Common myeloid progenitor, CD34-positive (primary cell): ENCODE data around the gene ITPR3.

Experiments
- CTCF ChIA-PET: fragments of 350-600 bp; sonication (Branson Sonifier 250); formaldehyde crosslinking; loops from one replicate; lab custom pipeline; 2021; ENCODE audit warnings: antibody characterized with exemption; lab: Charles Lee
- POLR2A ChIA-PET: fragments of 350-600 bp; sonication (Branson Sonifier 250); formaldehyde crosslinking; loops from one replicate; lab custom pipeline; 2021; ENCODE audit warnings: antibody characterized with exemption; lab: Charles Lee
- DNase-seq, 3 donors: peaks; one replicate each; pipeline versions ENCODE4 v3.0.0 to v3.0.0-alpha.2; 2013
- H3K27ac ChIP-seq, 2 experiments: 1 replicate in 1 of 2; 2 replicates in 1 of 2; pipeline ENCODE4 v1.7.0; 2013; ENCODE audit warnings: inconsistent platforms in 2 of 2, low read length in 2 of 2, mild to moderate bottlenecking in 2 of 2, low read depth in 1 of 2, moderate library complexity in 1 of 2; ENCODE audit not compliant: severe bottlenecking in 2 of 2, insufficient read depth in 1 of 2, poor library complexity in 1 of 2
- H3K27me3 ChIP-seq, 5 experiments: replicated peaks in 2 of 5; 1 replicate in 3 of 5; 2 replicates in 2 of 5; pipeline versions ENCODE4 v1.6.1 to v1.7.0; 2013; ENCODE audit warnings: low read length in 4 of 5, mild to moderate bottlenecking in 2 of 5, moderate library complexity in 2 of 5, inconsistent platforms in 1 of 5; ENCODE audit not compliant: insufficient read depth in 5 of 5, control insufficient read depth in 4 of 5
- H3K36me3 ChIP-seq, 4 experiments: 1 replicate in 2 of 4; 2 replicates in 2 of 4; pipeline versions ENCODE4 v1.6.1 to v1.7.0; 2013; ENCODE audit warnings: low read length in 3 of 4, control low read depth in 1 of 4, mild to moderate bottlenecking in 1 of 4; ENCODE audit not compliant: control insufficient read depth in 4 of 4, insufficient read depth in 4 of 4
- H3K4me1 ChIP-seq, 4 experiments: 1 replicate in 3 of 4; 2 replicates in 1 of 4; pipeline versions ENCODE4 v1.6.1 to v1.7.1; 2013; ENCODE audit warnings: low read length in 3 of 4, mild to moderate bottlenecking in 3 of 4, control low read depth in 1 of 4, inconsistent platforms in 1 of 4, moderate library complexity in 1 of 4; ENCODE audit not compliant: control insufficient read depth in 4 of 4, insufficient read depth in 4 of 4; ENCODE audit errors: control extremely low read depth in 1 of 4
- H3K4me3 ChIP-seq, 7 experiments: 1 replicate in 4 of 7; 2 replicates in 3 of 7; pipeline versions ENCODE4 v1.5.1 to v1.7.0; 2013; ENCODE audit warnings: mild to moderate bottlenecking in 7 of 7, low read length in 6 of 7, moderate library complexity in 6 of 7, inconsistent platforms in 2 of 7, low read depth in 2 of 7, control low read depth in 1 of 7; ENCODE audit not compliant: insufficient read depth in 4 of 7, control insufficient read depth in 1 of 7; ENCODE audit errors: extremely low read depth in 1 of 7
- H3K9me3 ChIP-seq, 5 experiments: 1 replicate in 4 of 5; 2 replicates in 1 of 5; pipeline versions ENCODE4 v1.6.1 to v1.7.1; 2013; ENCODE audit warnings: low read length in 4 of 5, mild to moderate bottlenecking in 2 of 5, inconsistent platforms in 1 of 5, low read depth in 1 of 5, moderate library complexity in 1 of 5; ENCODE audit not compliant: control insufficient read depth in 4 of 5, insufficient read depth in 2 of 5; ENCODE audit errors: control extremely low read depth in 1 of 5
- WGBS: methylation state at CpG from one replicate; pipeline ENCODE4 v1.1.5; 2013; ENCODE audit not compliant: insufficient coverage; 5-methylcytosine and 5-hydroxymethylcytosine counted together

Gene ITPR3

DNA sequence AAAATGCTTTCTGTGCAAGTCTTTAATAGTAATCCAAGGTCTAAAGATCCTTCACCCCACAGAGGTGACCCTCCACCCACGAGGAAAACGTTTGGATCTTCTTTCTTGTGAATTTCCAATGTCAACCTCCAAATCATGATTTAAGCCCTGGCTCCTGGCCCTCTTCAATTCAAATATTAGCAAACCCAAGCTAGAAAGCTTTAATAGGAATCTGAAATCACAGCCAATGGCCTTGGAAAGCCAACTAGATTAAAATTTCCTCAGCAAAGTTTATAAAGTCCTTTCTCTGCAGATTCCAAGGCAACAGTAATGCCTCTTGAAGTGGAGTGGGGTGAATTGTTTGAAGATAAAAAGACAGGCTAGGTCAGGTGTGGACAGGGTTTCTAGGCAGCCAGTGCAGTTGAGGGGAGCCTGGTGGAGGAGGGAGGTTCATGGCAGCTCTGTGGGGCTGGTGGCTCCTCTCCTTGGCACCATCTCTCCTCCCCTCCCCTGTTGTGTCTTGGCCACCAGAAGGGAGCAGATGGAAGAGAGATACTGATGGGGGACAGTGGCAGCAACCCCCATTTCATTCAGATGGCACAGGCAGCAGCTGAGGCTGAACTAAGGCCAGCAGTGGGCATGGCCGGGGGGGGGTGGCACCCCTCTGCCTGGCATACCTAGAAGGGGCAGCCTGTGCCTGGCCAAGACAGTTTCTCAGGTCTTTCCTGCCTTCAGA, 102.4 kb downstream of the ITPR3 start:
- 95% methylated on average over 3 of the region's 3 CpGs for WGBS
- no peak for DNase-seq
- POLR2A ChIA-PET, result no interaction called here
- Histone ChIP-seq H3K4me1 (peaks cover 0 to 2% (median 0%) of the 10 kb centered on the region in 4 experiments), H3K27me3 (peaks cover 0 to 9% (median 6%) of the 10 kb centered on the region in 5 experiments), H3K36me3 (no peaks in the 10 kb centered on the region), H3K4me3 (no peak overlapping the region), H3K27ac (no peak overlapping the region), H3K9me3 (no peaks in the 10 kb centered on the region)
- CTCF ChIA-PET, result interaction anchor here (1.0 to 3.4 kb wide), 4 partner anchors 10 to 17 kb away, joined by 3 to 11 read pairs (median 6); partner anchors contain the start of gene UQCC2

GRCh38 chr6:33724102-33725023, 103.2 kb downstream of the ITPR3 start:
- ChIA-PET CTCF (interaction anchor here (0.8 to 3.4 kb wide), 3 partner anchors 9 to 13 kb away, joined by 3 to 11 read pairs (median 3); partner anchors contain the start of gene UQCC2), POLR2A (no interaction called here)
- H3K4me1 ChIP-seq, result no peaks in the 10 kb centered on the region

DNA sequence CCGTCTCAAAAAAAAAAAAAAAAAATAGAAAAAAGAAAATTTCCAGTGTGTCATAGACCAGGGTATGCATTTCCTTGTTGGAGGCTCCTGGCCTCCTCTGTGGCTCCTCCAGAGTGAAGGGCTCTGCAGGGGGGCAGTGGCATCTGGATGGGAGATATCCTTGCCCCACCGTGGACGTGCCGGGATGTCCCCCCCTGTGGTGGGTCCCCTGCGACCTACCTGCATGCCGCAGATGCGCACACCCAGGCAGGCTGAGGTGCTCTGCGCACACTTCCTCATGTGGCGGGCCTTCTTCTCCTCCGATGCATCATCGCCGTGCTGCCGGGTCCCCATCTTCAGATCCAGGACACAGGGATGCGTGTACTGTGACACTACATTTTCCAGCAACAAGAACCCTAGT, 104.1 kb downstream of the ITPR3 start:
- no peaks in the 10 kb centered on the region for H3K9me3 ChIP-seq
- no peak for DNase-seq
- no peaks in the 10 kb centered on the region for H3K36me3 ChIP-seq
- H3K27me3 ChIP-seq, result peaks cover 0 to 9% (median 6%) of the 10 kb centered on the region in 5 experiments
- POLR2A ChIA-PET, result no interaction called here
- CTCF ChIA-PET, result interaction anchor here (0.9 to 1.1 kb wide), 2 partner anchors 14 to 35 kb away, joined by 4 read pairs; partner anchors contain the start of gene UQCC2
- H3K4me1 ChIP-seq, result no peaks in the 10 kb centered on the region
- no peak overlapping the region for H3K4me3 ChIP-seq
- WGBS, result 95% methylated on average over 13 of the region's 14 CpGs
- H3K27ac ChIP-seq, result no peak overlapping the region

More at GRCh38 chr6:33724102-33725023, 103.2 kb downstream of the ITPR3 start:
- no peak for DNase-seq
- H3K27ac ChIP-seq, result no peak overlapping the region
- no peaks in the 10 kb centered on the region for H3K9me3 ChIP-seq
- H3K36me3 ChIP-seq, result no peaks in the 10 kb centered on the region
- H3K27me3 ChIP-seq, result peaks cover 0 to 9% (median 6%) of the 10 kb centered on the region in 5 experiments
- no peak overlapping the region for H3K4me3 ChIP-seq
- WGBS, result 65% methylated on average over 8 of the region's 13 CpGs

- POLR2A ChIA-PET, result no interaction called here
- Histone ChIP-seq H3K27ac (no peak overlapping the region), H3K27me3 (peaks cover 0 to 9% (median 6%) of the 10 kb centered on the region in 5 experiments), H3K4me1 (no peaks in the 10 kb centered on the region), H3K36me3 (no peaks in the 10 kb centered on the region), H3K4me3 (no peak overlapping the region), H3K9me3 (no peaks in the 10 kb centered on the region)
- CTCF ChIA-PET, result interaction anchor here (0.6 to 1.2 kb wide), 4 partner anchors 15 to 137 kb away, joined by 3 to 4 read pairs (median 4); partner anchors contain the start of gene UQCC2
- WGBS, result 93% methylated on average over 4 of the region's 7 CpGs
- no peak for DNase-seq
Measured at GRCh38 chr6:33725891-33726673, 105.0 kb downstream of the ITPR3 start.

- Histone ChIP-seq H3K4me3 (no peak overlapping the region), H3K27ac (no peak overlapping the region), H3K9me3 (no peaks in the 10 kb centered on the region), H3K4me1 (no peaks in the 10 kb centered on the region), H3K36me3 (no peaks in the 10 kb centered on the region), H3K27me3 (peaks cover 0 to 10% (median 7%) of the 10 kb centered on the region in 5 experiments)
- WGBS, result 93% methylated on average over 11 of the region's 15 CpGs
- no peak for DNase-seq
- CTCF ChIA-PET, result interaction anchor here (1.2 kb wide), 1 partner anchor 16 kb away, joined by 3 read pairs; no protein-coding TSS in a partner anchor
- POLR2A ChIA-PET, result no interaction called here
Measured at GRCh38 chr6:33726696-33727095, 105.6 kb downstream of the ITPR3 start.

GRCh38 chr6:33727126-33727525, 106.0 kb downstream of the ITPR3 start:
- peaks cover 0 to 10% (median 7%) of the 10 kb centered on the region in 5 experiments for H3K27me3 ChIP-seq
- DNase-seq, result no peak
- WGBS, result 91% methylated on average over 7 of the region's 7 CpGs
- H3K4me1 ChIP-seq, result no peaks in the 10 kb centered on the region
- H3K4me3 ChIP-seq, result no peak overlapping the region
- no peaks in the 10 kb centered on the region for H3K9me3 ChIP-seq
- no peak overlapping the region for H3K27ac ChIP-seq
- no peaks in the 10 kb centered on the region for H3K36me3 ChIP-seq
- ChIA-PET CTCF (no interaction called here), POLR2A (no interaction called here)
